Fibroblast of villous mesenchyme (primary cell): Measurements from ENCODE around the gene GNAT1. TPM values are rescaled to one million over a fixed set of nuclear protein-coding genes. Genes with fewer than 3 reads are reported as not detected.
"Not testable (repeated sequence)": the region's sequence is repeated elsewhere in the genome, so short reads cannot be mapped to it uniquely, and the experiment has no call there.

Source experiments
- DNase-seq: peaks from one replicate; pipeline ENCODE4 v3.0.0-alpha.2; 2010; ENCODE audit warnings: low read depth
- H3K4me3 ChIP-seq: 2 replicates; pipeline ENCODE4 v1.5.1; 2011; ENCODE audit warnings: low read depth, mild to moderate bottlenecking, low read length
- total RNA-seq: library from RNA; depleted of rRNA; stranded (reverse); fragments of >200 nt; gene quantifications from 2 replicates; pipeline ENCODE4 v1.2.3, GENCODE V29; 2012
- TF ChIP-seq, protein P1 (sequence below): IDR thresholded peaks from 2 replicates; pipeline ENCODE4 v1.5.1; 2012; ENCODE audit warnings: low read depth, mild to moderate bottlenecking, low read length; ENCODE audit not compliant: insufficient read depth

The GNAT1 gene
- total RNA-seq, 1 donor: not detected

DNA sequence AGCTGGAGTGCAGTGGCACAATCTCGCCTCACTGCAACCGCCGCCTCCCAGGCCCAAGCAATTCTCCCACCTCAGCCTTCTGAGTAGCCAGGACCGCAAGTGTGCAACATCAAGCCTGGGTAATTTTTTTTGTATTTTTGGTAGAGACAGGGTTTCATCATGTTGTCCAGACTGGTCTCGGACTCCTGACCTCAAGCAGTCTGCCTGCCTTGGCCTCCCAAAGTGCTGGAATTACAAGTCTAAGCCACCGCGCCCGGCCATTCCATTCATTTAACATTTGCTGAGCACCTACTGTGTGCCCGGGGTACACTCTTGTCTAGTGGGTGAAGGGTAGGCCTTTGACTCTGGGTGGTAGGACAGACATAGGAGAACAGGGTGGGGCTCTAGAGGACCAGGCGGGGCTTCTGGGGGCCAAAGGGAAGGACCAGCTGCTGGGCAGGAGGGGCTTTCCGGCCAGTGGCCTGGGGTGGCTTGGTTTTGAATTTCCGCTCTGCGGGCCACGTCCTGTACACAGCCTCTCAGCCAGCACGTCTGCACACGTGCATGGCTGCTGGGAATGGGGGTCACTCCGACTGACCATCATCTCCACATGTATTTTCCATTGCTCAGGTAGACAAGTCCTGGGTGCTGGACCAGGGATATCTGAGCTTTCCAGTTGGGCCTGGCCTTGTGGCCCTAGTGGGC lies 16.1 kb downstream of the GNAT1 start:
- DNase-seq: no peak
- TF ChIP-seq, protein P1, sequence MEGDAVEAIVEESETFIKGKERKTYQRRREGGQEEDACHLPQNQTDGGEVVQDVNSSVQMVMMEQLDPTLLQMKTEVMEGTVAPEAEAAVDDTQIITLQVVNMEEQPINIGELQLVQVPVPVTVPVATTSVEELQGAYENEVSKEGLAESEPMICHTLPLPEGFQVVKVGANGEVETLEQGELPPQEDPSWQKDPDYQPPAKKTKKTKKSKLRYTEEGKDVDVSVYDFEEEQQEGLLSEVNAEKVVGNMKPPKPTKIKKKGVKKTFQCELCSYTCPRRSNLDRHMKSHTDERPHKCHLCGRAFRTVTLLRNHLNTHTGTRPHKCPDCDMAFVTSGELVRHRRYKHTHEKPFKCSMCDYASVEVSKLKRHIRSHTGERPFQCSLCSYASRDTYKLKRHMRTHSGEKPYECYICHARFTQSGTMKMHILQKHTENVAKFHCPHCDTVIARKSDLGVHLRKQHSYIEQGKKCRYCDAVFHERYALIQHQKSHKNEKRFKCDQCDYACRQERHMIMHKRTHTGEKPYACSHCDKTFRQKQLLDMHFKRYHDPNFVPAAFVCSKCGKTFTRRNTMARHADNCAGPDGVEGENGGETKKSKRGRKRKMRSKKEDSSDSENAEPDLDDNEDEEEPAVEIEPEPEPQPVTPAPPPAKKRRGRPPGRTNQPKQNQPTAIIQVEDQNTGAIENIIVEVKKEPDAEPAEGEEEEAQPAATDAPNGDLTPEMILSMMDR: no peak
- no peak overlapping the region for H3K4me3 ChIP-seq

DNA sequence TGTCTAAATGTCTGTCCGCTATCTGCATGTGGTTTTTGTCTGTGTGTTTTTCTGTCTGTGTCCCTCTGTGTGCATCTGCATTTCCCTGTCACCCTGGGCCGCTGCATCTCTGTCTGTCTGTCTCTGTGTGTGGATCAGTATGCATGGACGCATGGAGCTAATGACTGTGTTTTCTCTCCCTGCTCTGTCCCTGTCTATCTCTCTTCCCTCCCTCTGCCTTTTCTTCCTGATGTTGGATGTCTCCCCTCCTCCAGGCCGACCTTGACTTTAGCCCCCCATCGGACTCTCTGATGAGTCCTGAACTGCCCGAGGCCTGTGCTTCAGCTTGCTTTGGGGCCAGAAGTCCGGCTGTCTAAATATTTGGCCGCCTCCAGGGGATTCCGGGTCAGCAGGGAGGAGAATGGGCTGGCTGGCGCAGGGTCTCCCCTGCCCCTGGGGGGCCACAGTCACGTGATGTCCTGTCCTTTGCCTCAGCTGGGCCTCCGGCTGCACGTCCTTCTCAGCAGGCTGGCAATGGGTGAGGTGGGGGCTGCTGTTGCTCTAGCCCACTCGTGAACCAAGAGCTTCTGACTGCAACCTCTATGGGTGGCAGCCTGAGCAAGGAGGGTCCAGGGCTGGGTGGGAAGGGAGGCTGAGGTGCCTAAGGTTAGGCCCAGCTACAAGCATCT lies 17.4 kb downstream of the GNAT1 start:
- no peak overlapping the region for H3K4me3 ChIP-seq
- TF ChIP-seq, protein P1: no peak
- no peak for DNase-seq

DNA sequence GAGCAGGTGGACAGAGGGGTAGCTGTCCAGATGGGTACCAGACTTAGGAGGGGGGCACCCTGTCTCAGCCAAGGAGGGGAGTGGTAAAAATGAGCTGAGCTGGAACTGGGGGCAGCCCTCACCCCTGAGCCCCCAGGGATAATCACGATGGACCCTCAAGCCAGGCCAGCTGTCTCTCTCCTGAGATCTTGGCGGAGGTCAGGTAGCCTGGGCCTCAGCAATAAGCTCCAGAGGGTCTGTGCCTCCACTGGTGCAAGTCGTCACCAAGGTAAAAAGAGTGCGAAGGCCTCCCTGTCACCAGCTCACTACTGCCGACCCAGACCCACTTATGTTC lies 18.7 kb downstream of the GNAT1 start:
- H3K4me3 ChIP-seq: no peak overlapping the region
- TF ChIP-seq, protein P1: no peak
- no peak for DNase-seq

DNA sequence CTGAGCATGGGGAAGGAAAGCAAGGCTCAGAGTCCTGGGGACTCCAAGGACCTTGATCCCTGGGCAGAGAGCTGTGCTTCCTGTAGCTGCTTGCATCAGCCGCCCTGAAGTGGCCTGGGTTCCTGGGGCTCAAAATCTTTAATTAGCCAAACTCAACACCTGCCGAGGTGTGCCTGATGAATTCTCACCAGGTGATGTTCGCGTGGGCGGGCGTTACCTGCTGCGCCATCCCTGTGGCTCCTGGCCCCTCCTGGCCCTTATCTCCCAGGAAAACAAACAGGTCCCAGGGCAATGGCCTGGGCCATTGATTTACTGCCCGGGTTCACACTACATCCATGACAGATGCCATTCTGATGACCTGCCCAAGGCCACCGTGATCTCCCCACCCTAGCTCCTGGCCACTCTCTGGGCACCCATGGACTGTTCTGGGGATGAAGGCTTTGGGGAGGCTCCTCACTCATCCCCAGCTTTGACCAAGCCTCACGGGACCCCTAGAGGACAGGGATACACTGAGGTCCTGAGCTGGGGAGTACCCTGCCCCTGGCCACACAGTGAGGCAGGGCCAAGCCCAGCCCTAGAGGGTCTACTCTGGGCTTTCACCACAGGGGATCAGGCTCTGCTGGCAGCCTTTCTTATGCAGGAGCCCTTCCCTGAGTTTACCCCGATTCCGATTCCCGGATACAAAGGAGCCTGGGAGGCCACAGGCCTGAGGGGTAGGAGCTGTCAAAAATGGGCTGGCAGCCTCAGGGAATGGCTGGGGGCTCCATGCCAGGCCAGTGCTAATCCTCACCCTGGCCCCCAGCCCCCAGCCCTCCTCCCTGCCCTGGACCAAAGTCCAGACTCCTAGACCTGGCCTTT lies 19.3 kb downstream of the GNAT1 start:
- TF ChIP-seq, protein P1: no peak
- no peak for DNase-seq
- H3K4me3 ChIP-seq: no peak overlapping the region

DNA sequence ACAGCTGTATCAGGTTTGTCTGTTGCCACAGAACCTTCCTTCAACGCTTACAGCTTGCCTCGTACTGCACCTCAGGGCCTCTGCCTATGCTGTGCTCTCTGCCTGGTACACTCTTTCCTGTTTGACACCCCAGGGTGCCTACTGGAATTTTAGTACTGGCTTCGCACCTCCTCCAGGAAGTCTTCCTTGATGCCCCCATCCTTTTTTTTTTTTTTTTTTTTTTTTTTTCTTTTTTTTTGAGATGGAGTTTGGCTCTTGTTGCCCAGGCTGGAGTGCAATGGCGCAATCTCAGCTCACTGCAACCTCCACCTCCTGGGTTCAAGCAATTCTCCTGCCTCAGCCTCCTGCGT lies 19.9 kb downstream of the GNAT1 start:
- not testable (repeated sequence) for H3K4me3 ChIP-seq, DNase-seq

DNA sequence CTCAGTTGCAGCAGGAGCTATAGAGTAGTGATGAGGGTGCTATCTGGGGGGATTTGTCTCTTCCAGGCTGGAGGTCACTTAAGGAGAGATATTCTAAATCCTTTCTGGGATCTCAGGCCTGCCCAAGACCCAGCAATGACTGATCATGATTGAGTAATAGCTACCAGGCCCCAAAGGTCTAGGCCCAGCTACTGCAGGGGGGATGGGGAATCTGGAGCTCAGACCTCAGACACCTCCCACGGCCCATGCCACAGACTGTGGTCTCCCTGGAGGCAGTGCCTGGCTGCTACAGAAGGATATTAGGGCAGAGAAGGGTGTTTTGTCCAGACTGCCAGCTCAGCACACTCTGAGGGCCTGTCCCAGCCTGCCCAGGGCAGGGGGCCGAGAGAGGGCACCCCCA lies 20.5 kb downstream of the GNAT1 start:
- peak; percentile 46 for DNase-seq
- H3K4me3 ChIP-seq: no peak overlapping the region
- TF ChIP-seq, protein P1: no peak

DNA sequence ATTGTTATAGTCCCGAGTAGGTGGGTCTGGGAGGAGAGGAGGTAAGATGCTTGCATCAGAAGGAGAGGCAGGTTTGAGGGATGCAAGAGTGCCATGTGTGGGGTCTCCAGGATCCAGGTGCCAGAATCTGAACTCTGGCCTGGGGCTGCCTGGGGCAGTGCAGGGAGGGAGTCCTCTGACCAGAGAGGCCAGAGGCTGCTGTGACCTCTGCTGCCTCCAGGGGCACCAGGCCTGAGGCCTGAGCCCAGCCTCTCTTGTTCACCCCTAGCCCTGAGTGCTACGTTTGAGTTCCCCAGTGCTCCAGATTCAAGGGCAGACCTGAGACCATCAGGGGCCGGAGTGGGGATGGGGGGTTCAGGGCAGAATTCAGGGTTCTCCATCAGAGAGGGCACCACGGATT lies 21.1 kb downstream of the GNAT1 start:
- H3K4me3 ChIP-seq: no peak overlapping the region
- no peak for DNase-seq
- TF ChIP-seq, protein P1: no peak
